SK-N-SH treated with all-trans-retinoic acid at 6 μM for 48 hours (cell line): ENCODE measurements around the gene GOLGA1.

ENCODE experiments used
- ATAC-seq: fragments of 200-7000 bp; cut with Tn5 transposase; 3 replicates; pipeline ENCODE4 v1.9.1; 2020; ENCODE audit warnings: mild to moderate bottlenecking, moderate library complexity
- ARNTL ChIP-seq: fragments of 450-650 bp; formaldehyde crosslinking; IDR thresholded peaks from 2 replicates; pipeline ENCODE4 v1.5.0; 2020; ENCODE audit warnings: low read depth, mild to moderate bottlenecking, moderate library complexity, borderline replicate concordance
- BACH2 ChIP-seq: fragments of 250-450 bp; sonication (Bioruptor Pico); IDR thresholded peaks from 2 replicates; pipeline ENCODE4 v1.9.0; 2021; ENCODE audit warnings: mild to moderate bottlenecking, borderline replicate concordance
- CREB5 ChIP-seq: fragments of 250-450 bp; sonication (Bioruptor Pico); IDR thresholded peaks from 2 replicates; pipeline ENCODE4 v1.5.1; 2020; ENCODE audit warnings: low read depth, mild to moderate bottlenecking, moderate library complexity
- CSDC2 ChIP-seq: fragments of 250-450 bp; sonication (Bioruptor Pico); IDR thresholded peaks from 2 replicates; pipeline ENCODE4 v1.5.0; 2020; ENCODE audit warnings: mild to moderate bottlenecking, moderate library complexity
- ESRRG ChIP-seq: fragments of 250-450 bp; sonication (Bioruptor Pico); IDR thresholded peaks from 2 replicates; pipeline ENCODE4 v1.6.1; 2021; ENCODE audit warnings: mild to moderate bottlenecking
- GLIS3 ChIP-seq: fragments of 250-450 bp; sonication (Bioruptor Pico); IDR thresholded peaks from 2 replicates; pipeline ENCODE4 v1.5.0; 2020; ENCODE audit warnings: mild to moderate bottlenecking, moderate library complexity
- ISL1 ChIP-seq: fragments of 250-450 bp; sonication (Bioruptor Pico); IDR thresholded peaks from 2 replicates; pipeline ENCODE4 v2.1.2; 2022; ENCODE audit warnings: mild to moderate bottlenecking, moderate library complexity
- OSR1 ChIP-seq: fragments of 250-450 bp; sonication (Bioruptor Pico); IDR thresholded peaks from 2 replicates; pipeline ENCODE4 v1.8.0; 2022; ENCODE audit warnings: moderate library complexity, mild to moderate bottlenecking, inconsistent platforms
- POU6F1 ChIP-seq: fragments of 250-450 bp; sonication (Bioruptor Pico); IDR thresholded peaks from 2 replicates; pipeline ENCODE4 v1.8.0; 2021; ENCODE audit warnings: low read depth, mild to moderate bottlenecking, moderate library complexity, borderline replicate concordance
- PPARA ChIP-seq: fragments of 250-450 bp; sonication (Bioruptor Pico); IDR thresholded peaks from 2 replicates; pipeline ENCODE4 v1.5.0; 2020; ENCODE audit warnings: mild to moderate bottlenecking, borderline replicate concordance
- RARB ChIP-seq: fragments of 250-450 bp; sonication (Bioruptor Pico); IDR thresholded peaks from 2 replicates; pipeline ENCODE4 v1.8.0; 2021; ENCODE audit warnings: mild to moderate bottlenecking, moderate library complexity
- SNAI2 ChIP-seq: fragments of 250-450 bp; sonication (Bioruptor Pico); IDR thresholded peaks from 2 replicates; pipeline ENCODE4 v1.5.0; 2020; ENCODE audit warnings: mild to moderate bottlenecking, moderate library complexity
- TCF4 ChIP-seq: fragments of 250-450 bp; sonication (Bioruptor Pico); IDR thresholded peaks from 2 replicates; pipeline ENCODE4 v1.8.0; 2021; ENCODE audit warnings: mild to moderate bottlenecking, moderate library complexity, borderline replicate concordance
- TOX ChIP-seq: fragments of 250-450 bp; sonication (Bioruptor Pico); IDR thresholded peaks from 2 replicates; pipeline ENCODE4 v1.8.0; 2021; ENCODE audit warnings: mild to moderate bottlenecking, moderate library complexity, borderline replicate concordance
- ZC3H10 ChIP-seq: fragments of 250-450 bp; sonication (Bioruptor Pico); IDR thresholded peaks from 2 replicates; pipeline ENCODE4 v1.5.1; 2021; ENCODE audit warnings: mild to moderate bottlenecking, moderate library complexity
- ZFP3 ChIP-seq: fragments of 250-450 bp; sonication (Bioruptor Pico); IDR thresholded peaks from 2 replicates; pipeline ENCODE4 v1.5.0; 2020; ENCODE audit warnings: mild to moderate bottlenecking, moderate library complexity
- ZFP30 ChIP-seq: fragments of 450-650 bp; formaldehyde crosslinking; IDR thresholded peaks from 2 replicates; pipeline ENCODE4 v1.5.0; 2022; ENCODE audit warnings: mild to moderate bottlenecking, moderate library complexity
- ZNF70 ChIP-seq: fragments of 450-650 bp; formaldehyde crosslinking; IDR thresholded peaks from 2 replicates; pipeline ENCODE4 v1.5.0; 2020; ENCODE audit warnings: mild to moderate bottlenecking, moderate library complexity
- TF ChIP-seq, protein P1 (sequence below): fragments of 250-450 bp; sonication (Bioruptor Pico); IDR thresholded peaks from 2 replicates; pipeline ENCODE4 v1.5.1; 2021; ENCODE audit warnings: mild to moderate bottlenecking, moderate library complexity
- TF ChIP-seq, protein P2 (sequence below): fragments of 250-450 bp; sonication (Bioruptor Pico); IDR thresholded peaks from 2 replicates; pipeline ENCODE4 v1.5.0; 2020; ENCODE audit warnings: mild to moderate bottlenecking, moderate library complexity
- TF ChIP-seq, protein P3 (sequence below): fragments of 250-450 bp; sonication (Bioruptor Pico); IDR thresholded peaks from 2 replicates; pipeline ENCODE4 v1.8.0; 2020; ENCODE audit warnings: mild to moderate bottlenecking, moderate library complexity, borderline replicate concordance

GOLGA1 gene

GRCh38 chr9:124975131-124975530, 34.2 kb upstream of the GOLGA1 start:
- ATAC-seq = no peak
- TF ChIP-seq POU6F1 (CRISPR knock-in tag) (no peak), GLIS3 (CRISPR knock-in tag) (no peak)

- TF ChIP-seq SNAI2 (CRISPR knock-in tag) = no peak
- TF ChIP-seq, protein P1, sequence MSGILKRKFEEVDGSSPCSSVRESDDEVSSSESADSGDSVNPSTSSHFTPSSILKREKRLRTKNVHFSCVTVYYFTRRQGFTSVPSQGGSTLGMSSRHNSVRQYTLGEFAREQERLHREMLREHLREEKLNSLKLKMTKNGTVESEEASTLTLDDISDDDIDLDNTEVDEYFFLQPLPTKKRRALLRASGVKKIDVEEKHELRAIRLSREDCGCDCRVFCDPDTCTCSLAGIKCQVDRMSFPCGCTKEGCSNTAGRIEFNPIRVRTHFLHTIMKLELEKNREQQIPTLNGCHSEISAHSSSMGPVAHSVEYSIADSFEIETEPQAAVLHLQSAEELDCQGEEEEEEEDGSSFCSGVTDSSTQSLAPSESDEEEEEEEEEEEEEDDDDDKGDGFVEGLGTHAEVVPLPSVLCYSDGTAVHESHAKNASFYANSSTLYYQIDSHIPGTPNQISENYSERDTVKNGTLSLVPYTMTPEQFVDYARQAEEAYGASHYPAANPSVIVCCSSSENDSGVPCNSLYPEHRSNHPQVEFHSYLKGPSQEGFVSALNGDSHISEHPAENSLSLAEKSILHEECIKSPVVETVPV (CRISPR knock-in tag) = no peak
- TF ChIP-seq ARNTL (CRISPR knock-in tag) = no peak
- TF ChIP-seq ZNF70 = no peak
- TF ChIP-seq BACH2 = no peak
- TF ChIP-seq ZFP30 (CRISPR knock-in tag) = no peak
- TF ChIP-seq RARB (CRISPR knock-in tag) = no peak
- TF ChIP-seq ESRRG (CRISPR knock-in tag) = no peak
- TF ChIP-seq, protein P2, sequence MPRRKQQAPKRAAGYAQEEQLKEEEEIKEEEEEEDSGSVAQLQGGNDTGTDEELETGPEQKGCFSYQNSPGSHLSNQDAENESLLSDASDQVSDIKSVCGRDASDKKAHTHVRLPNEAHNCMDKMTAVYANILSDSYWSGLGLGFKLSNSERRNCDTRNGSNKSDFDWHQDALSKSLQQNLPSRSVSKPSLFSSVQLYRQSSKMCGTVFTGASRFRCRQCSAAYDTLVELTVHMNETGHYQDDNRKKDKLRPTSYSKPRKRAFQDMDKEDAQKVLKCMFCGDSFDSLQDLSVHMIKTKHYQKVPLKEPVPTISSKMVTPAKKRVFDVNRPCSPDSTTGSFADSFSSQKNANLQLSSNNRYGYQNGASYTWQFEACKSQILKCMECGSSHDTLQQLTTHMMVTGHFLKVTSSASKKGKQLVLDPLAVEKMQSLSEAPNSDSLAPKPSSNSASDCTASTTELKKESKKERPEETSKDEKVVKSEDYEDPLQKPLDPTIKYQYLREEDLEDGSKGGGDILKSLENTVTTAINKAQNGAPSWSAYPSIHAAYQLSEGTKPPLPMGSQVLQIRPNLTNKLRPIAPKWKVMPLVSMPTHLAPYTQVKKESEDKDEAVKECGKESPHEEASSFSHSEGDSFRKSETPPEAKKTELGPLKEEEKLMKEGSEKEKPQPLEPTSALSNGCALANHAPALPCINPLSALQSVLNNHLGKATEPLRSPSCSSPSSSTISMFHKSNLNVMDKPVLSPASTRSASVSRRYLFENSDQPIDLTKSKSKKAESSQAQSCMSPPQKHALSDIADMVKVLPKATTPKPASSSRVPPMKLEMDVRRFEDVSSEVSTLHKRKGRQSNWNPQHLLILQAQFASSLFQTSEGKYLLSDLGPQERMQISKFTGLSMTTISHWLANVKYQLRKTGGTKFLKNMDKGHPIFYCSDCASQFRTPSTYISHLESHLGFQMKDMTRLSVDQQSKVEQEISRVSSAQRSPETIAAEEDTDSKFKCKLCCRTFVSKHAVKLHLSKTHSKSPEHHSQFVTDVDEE = no peak
- no peak for TF ChIP-seq GLIS3 (CRISPR knock-in tag)
- TF ChIP-seq TOX (CRISPR knock-in tag) = no peak
- TF ChIP-seq CREB5 (CRISPR knock-in tag) = no peak
- no peak for ATAC-seq
Observed at GRCh38 chr9:124973807-124974206, 32.9 kb upstream of the GOLGA1 start.

DNA sequence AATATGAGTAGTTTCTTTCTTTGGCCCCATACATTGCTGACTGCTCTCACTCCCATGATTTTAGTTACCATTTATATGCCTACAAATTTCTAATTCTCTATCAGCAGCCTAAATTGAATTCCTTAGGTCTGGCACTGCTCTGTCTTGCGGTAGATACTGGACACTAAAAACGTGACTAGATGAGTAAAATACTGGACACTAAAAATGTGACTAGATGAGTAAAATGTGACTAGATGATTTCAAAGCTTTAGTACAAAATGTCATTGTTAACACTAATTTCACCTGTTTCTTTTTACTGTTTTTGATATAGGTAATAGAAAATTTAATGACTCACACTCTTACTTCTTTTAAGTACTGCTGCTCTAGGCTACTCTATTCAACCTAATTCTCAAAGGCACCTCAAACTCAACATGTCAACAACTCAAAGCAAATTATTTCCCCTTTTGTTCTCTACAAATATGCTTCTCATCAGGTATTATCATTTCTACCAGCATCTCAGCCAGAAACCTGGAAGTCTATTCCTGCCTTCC, 31.4 kb upstream of the GOLGA1 start:
- TF ChIP-seq ISL1 (CRISPR knock-in tag) = no peak
- TF ChIP-seq ZNF70 = no peak
- no peak for TF ChIP-seq ZFP30 (CRISPR knock-in tag)
- TF ChIP-seq ZC3H10 = no peak
- no peak for TF ChIP-seq RARB (CRISPR knock-in tag)
- TF ChIP-seq OSR1 (CRISPR knock-in tag) = no peak
- no peak for TF ChIP-seq ARNTL (CRISPR knock-in tag)
- TF ChIP-seq, protein P1 (CRISPR knock-in tag) = no peak
- TF ChIP-seq CREB5 (CRISPR knock-in tag) = no peak
- no peak for TF ChIP-seq POU6F1 (CRISPR knock-in tag)
- no peak for TF ChIP-seq TCF4 (CRISPR knock-in tag)
- TF ChIP-seq ZFP3 = no peak
- TF ChIP-seq BACH2 = no peak
- no peak for TF ChIP-seq PPARA (CRISPR knock-in tag)
- TF ChIP-seq, protein P3, sequence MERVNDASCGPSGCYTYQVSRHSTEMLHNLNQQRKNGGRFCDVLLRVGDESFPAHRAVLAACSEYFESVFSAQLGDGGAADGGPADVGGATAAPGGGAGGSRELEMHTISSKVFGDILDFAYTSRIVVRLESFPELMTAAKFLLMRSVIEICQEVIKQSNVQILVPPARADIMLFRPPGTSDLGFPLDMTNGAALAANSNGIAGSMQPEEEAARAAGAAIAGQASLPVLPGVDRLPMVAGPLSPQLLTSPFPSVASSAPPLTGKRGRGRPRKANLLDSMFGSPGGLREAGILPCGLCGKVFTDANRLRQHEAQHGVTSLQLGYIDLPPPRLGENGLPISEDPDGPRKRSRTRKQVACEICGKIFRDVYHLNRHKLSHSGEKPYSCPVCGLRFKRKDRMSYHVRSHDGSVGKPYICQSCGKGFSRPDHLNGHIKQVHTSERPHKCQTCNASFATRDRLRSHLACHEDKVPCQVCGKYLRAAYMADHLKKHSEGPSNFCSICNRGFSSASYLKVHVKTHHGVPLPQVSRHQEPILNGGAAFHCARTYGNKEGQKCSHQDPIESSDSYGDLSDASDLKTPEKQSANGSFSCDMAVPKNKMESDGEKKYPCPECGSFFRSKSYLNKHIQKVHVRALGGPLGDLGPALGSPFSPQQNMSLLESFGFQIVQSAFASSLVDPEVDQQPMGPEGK (CRISPR knock-in tag) = no peak
- TF ChIP-seq CSDC2 (CRISPR knock-in tag) = no peak
- TF ChIP-seq GLIS3 (CRISPR knock-in tag) = no peak
- no peak for ATAC-seq
